Stimulated activated CD4-positive, alpha-beta T cell treated with anti-CD3 and anti-CD28 coated beads, Interleukin-15, amount 100 ng/mL, for 48 hours (primary cell): ENCODE data around the gene UGT1A9.
"Not testable (repeated sequence)": the region's sequence is repeated elsewhere in the genome, so short reads cannot be mapped to it uniquely, and the experiment has no call there.

Experiments
- DNase-seq, 2 donors: peaks; one replicate each; pipeline ENCODE4 v3.0.0-alpha.2; 2020; ENCODE audit warnings: low read depth in 2 of 2

Gene UGT1A9

GRCh38 chr2:233680361-233681045 lies 8.8 kb downstream of the UGT1A9 start:
- no peak for DNase-seq

DNA sequence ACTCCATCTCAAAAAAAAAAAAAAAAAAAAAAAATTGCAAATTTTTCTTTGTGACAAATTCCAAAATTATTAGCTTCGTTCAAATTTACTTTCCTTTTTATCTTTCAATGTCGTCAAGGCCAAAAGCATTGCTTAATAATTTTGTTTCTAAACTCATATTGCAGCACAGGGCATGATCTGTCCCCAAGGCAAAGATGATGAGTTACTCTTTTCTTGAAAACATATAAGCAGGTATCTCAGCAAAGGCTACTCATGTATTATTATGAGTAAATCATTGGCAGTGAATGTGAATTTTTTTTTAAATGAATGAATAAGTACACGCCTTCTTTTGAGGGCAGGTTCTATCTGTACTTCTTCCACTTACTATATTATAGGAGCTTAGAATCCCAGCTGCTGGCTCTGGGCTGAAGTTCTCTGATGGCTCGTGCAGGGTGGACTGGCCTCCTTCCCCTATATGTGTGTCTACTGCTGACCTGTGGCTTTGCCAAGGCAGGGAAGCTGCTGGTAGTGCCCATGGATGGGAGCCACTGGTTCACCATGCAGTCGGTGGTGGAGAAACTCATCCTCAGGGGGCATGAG lies 9.9 kb downstream of the UGT1A9 start, which contains the start of gene UGT1A7:
Gene UGT1A7, plus strand, starts transcription at position 381 of the 579 bp plus-strand sequence. Its CDS starts 37 bp downstream, at position 418.
- no peak for DNase-seq

DNA sequence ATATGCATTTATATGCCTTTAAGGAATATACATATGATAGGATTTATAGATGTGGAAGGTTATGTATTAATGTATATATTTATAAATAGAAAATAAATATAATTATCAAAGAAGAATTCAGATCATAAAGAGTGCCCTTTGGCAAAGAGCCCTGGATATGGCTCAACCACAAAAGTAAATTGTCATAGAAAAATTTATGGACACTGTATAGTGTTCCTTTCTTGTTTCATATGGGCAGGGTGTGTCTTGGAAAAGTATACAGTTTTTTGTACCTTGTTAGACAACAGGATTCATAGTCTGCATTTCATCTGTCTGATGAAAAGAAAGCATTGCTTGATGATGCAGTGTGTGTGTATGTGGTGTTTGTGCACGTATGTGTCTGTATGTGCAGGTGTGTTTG lies 12.9 kb downstream of the UGT1A9 start:
- no peak for DNase-seq

GRCh38 chr2:233686928-233687327 lies 15.2 kb downstream of the UGT1A9 start:
- DNase-seq: no peak

DNA sequence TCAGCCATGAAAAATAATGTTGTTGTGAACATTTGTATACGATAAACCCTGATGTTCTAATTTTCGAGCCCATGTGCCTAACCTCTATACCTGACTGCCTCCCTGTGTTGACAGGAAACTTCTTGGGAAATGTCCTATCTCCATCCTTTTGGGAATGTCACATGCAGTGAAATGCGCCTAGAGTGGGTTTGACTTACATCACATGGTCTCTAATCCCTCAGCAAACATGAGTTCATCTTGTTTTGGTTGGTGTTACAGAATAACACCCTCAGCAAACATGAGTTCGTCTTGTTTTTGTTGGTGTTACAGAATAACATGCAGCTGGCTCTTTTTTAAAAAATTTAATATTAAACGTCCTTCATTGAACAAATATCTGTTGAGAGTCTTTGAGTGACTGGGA lies 16.6 kb downstream of the UGT1A9 start:
- DNase-seq: no peak

GRCh38 chr2:233689031-233689430 lies 17.3 kb downstream of the UGT1A9 start:
- DNase-seq: no peak

DNA sequence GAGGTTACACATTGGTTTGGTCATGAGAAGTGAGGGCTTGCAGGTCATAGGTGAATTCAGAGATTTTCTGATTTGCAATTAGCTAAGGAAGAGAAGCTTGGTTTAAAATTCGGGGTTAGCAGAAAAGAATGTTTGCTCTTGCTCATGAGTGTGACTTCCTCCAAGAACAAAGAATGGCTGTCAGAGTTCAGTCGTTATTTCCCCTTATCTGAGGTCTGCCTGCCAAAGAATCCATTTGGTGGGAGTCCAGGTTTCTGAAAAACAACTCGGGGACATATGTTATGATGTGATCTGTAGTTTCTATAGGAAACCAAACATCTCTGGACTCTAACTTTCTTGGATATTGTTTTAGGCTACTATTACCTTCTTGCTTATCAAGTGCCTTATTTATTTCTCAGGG lies 17.8 kb downstream of the UGT1A9 start:
- DNase-seq: no peak

GRCh38 chr2:233690444-233690843 lies 18.7 kb downstream of the UGT1A9 start:
- DNase-seq: no peak

GRCh38 chr2:233691443-233692433 lies 20.0 kb downstream of the UGT1A9 start:
- DNase-seq: no peak

DNA sequence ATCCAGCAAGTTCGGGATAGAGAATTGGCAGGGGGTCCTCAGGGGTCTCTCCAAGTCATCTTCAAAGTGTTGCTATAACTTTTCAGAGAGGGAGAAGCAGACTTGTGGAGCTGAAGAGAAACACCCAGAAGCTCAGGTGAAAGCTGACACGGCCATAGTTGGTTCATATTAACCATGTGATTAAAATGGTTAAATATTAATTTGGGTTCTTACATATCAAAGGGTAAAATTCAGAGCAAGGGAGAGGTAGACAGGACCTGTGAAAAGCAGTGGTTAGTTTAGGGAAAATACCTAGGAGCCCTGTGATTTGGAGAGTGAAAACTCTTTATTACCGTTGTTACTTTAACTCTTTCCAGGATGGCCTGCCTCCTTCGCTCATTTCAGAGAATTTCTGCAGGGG lies 20.9 kb downstream of the UGT1A9 start, which contains the start of gene UGT1A6:
Gene UGT1A6, plus strand, starts transcription at position 243 of the 400 bp plus-strand sequence. Its CDS starts 115 bp downstream, at position 358.
- DNase-seq: no peak

- no peak for DNase-seq
Measured at GRCh38 chr2:233693963-233694362, 22.3 kb downstream of the UGT1A9 start.

- DNase-seq: no peak
Measured at GRCh38 chr2:233698740-233699139, 27.0 kb downstream of the UGT1A9 start.

- DNase-seq: no peak
Measured at GRCh38 chr2:233699424-233700027, 27.8 kb downstream of the UGT1A9 start.

DNA sequence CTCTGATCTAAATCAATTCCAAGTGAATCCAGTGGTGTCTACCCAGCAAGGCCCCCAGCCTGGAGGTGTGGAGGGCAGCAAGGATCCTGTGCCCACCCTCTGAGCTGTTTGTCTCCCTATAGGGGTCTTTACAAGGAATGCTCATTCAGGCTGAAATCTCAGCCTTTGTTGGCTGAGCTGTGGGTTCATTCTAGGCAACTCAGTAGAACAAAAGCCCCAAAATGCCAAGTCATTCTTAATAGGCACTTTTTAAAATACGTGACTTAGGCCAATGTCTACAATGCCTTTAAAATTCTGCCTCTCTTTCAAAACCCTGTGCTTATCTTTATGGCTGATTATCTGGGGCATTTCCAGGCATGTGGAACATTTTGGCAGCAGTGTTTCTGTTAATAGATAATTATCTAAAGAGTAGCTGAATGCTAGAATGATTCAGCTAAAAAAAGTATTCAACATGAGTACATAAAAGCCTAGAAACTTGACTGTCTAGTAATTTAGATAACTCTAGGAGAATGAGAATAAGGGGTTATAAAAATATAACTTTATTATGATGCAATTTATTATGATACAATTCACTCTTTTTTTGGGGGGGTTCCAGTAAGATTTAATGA lies 28.4 kb downstream of the UGT1A9 start:
- DNase-seq: no peak

- not testable (repeated sequence) for DNase-seq
Measured at GRCh38 chr2:233700842-233701241, 29.1 kb downstream of the UGT1A9 start.

- DNase-seq: no peak
Measured at GRCh38 chr2:233702238-233702637, 30.5 kb downstream of the UGT1A9 start.

- no peak for DNase-seq
Measured at GRCh38 chr2:233705911-233706506, 34.3 kb downstream of the UGT1A9 start.

DNA sequence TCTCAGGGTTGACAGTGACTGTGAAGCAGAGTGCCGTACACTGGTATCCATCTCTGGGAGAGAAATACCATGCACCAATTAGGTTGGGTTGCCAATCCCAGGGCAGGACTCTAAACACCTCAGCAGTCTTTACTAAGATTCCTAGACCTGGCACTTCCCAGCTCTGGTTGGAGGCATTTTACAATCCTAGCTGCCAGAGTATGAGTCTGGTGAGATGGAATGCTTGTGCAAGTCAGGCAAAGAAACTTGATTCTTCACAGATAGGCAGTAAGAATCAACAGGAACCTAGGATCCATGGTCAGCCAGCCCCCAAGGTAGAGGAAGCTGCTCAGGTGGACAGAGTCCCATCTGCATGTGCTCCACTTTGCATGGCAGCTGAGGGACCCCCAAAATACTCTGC lies 35.0 kb downstream of the UGT1A9 start:
- DNase-seq: no peak

- no peak for DNase-seq
Measured at GRCh38 chr2:233707940-233708644, 36.4 kb downstream of the UGT1A9 start.

DNA sequence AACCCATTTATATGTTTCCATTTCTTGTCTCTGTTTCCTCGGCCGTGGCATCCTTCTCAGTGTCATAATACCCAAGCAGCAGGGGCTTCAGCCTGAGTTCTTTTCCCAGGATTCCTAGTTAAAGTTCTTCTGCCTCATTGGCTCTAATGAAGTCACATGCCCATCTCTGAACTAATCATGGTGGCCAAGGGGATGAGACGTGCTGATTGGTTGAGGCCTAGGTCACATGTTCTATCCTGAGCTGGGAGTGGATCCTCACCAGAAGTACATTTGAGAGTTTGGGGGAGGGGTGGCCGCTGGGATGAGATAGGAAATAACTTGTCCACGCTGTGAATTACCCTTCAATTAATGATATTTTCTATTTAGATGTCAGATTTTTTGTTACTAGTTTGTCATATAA lies 37.2 kb downstream of the UGT1A9 start:
- DNase-seq: no peak
